ENCODE results near the gene ALDOC. TPM values are rescaled to one million over a fixed set of nuclear protein-coding genes. Genes with fewer than 3 reads are reported as not detected.

ALDOC gene
- total RNA-seq, 6 experiments from 2014 or later: 8.6 to 14.7 (median 10.3) TPM

- TF ChIP-seq CTCF (IDR thresholded peaks at IDR 0.05): no peak
- Mint-ChIP-seq H3K27me3 (ENCODE audit: insufficient read depth) (peaks cover 7% of the 10 kb centered on the region), H3K9me3 (no peaks in the 10 kb centered on the region), H3K27ac (no peak overlapping the region), H3K36me3 (ENCODE audit: low read depth) (no peaks in the 10 kb centered on the region; the same call in 1 of the 2 replicates), H3K4me3 (no peak overlapping the region), H3K4me1 (ENCODE audit: low read depth) (peaks cover 11% of the 10 kb centered on the region; the same call in 1 of the 2 replicates)
- DNase-seq: no peak
Observed at GRCh38 chr17:28541439-28541838, 35.3 kb downstream of the ALDOC start.

GRCh38 chr17:28540231-28540630, 36.5 kb downstream of the ALDOC start:
- no peak for DNase-seq
- Mint-ChIP-seq H3K4me1 (ENCODE audit: low read depth) (no peaks in the 10 kb centered on the region), H3K27ac (no peak overlapping the region), H3K4me3 (no peak overlapping the region), H3K36me3 (ENCODE audit: low read depth) (no peaks in the 10 kb centered on the region), H3K27me3 (ENCODE audit: insufficient read depth) (peaks cover 7% of the 10 kb centered on the region), H3K9me3 (no peaks in the 10 kb centered on the region)
- TF ChIP-seq CTCF (IDR thresholded peaks at IDR 0.05): no peak

GRCh38 chr17:28538296-28538895, 38.3 kb downstream of the ALDOC start:
- Mint-ChIP-seq H3K4me1 (ENCODE audit: low read depth) (peaks cover 4% of the 10 kb centered on the region), H3K4me3 (no peak overlapping the region), H3K36me3 (ENCODE audit: low read depth) (no peaks in the 10 kb centered on the region), H3K27ac (no peak overlapping the region), H3K27me3 (ENCODE audit: insufficient read depth) (peaks cover 12% of the 10 kb centered on the region), H3K9me3 (no peaks in the 10 kb centered on the region)
- no peak for DNase-seq
- no peak for TF ChIP-seq CTCF (IDR thresholded peaks at IDR 0.05)

GRCh38 chr17:28537219-28537610, 39.5 kb downstream of the ALDOC start:
- no peak overlapping the region for H3K4me3 Mint-ChIP-seq
- peaks cover 15% of the 10 kb centered on the region for H3K4me1 Mint-ChIP-seq (ENCODE audit: low read depth)
- H3K27me3 Mint-ChIP-seq (ENCODE audit: insufficient read depth): peaks cover 12% of the 10 kb centered on the region
- no peaks in the 10 kb centered on the region for H3K9me3 Mint-ChIP-seq
- DNase-seq: no peak
- no peak overlapping the region for H3K27ac Mint-ChIP-seq
- no peak for TF ChIP-seq CTCF (IDR thresholded peaks at IDR 0.05)
- no peaks in the 10 kb centered on the region for H3K36me3 Mint-ChIP-seq (ENCODE audit: low read depth)

GRCh38 chr17:28536532-28537218, 40.0 kb downstream of the ALDOC start:
- Mint-ChIP-seq H3K9me3 (no peaks in the 10 kb centered on the region), H3K4me1 (ENCODE audit: low read depth) (peaks cover 21% of the 10 kb centered on the region), H3K27ac (no peak overlapping the region), H3K4me3 (no peak overlapping the region), H3K27me3 (ENCODE audit: insufficient read depth) (peaks cover 12% of the 10 kb centered on the region), H3K36me3 (ENCODE audit: low read depth) (no peaks in the 10 kb centered on the region)
- TF ChIP-seq CTCF (IDR thresholded peaks at IDR 0.05): no peak
- no peak for DNase-seq
